Astrocyte of the cerebellum (primary cell): ENCODE measurements around the gene RIIAD1.

Experiments used
- DNase-seq: peaks from one replicate; pipeline ENCODE4 v3.0.0-alpha.2; 2011; ENCODE audit warnings: low read depth
- H3K4me3 ChIP-seq: 2 replicates; pipeline ENCODE4 v1.5.1; 2011; ENCODE audit warnings: mild to moderate bottlenecking, low read depth, low read length, moderate library complexity
- in situ Hi-C: cut with HindIII; loops from 2 replicates; pipeline ENCODE4 v1.10.0; 2017; ENCODE audit warnings: low sequenced_read_pairs
- TF ChIP-seq, protein P1 (sequence below): IDR thresholded peaks from 2 replicates; pipeline ENCODE4 v1.5.1; 2012; ENCODE audit warnings: low read length, low read depth, moderate library complexity, mild to moderate bottlenecking; ENCODE audit errors: missing control alignments

The RIIAD1 gene

DNA sequence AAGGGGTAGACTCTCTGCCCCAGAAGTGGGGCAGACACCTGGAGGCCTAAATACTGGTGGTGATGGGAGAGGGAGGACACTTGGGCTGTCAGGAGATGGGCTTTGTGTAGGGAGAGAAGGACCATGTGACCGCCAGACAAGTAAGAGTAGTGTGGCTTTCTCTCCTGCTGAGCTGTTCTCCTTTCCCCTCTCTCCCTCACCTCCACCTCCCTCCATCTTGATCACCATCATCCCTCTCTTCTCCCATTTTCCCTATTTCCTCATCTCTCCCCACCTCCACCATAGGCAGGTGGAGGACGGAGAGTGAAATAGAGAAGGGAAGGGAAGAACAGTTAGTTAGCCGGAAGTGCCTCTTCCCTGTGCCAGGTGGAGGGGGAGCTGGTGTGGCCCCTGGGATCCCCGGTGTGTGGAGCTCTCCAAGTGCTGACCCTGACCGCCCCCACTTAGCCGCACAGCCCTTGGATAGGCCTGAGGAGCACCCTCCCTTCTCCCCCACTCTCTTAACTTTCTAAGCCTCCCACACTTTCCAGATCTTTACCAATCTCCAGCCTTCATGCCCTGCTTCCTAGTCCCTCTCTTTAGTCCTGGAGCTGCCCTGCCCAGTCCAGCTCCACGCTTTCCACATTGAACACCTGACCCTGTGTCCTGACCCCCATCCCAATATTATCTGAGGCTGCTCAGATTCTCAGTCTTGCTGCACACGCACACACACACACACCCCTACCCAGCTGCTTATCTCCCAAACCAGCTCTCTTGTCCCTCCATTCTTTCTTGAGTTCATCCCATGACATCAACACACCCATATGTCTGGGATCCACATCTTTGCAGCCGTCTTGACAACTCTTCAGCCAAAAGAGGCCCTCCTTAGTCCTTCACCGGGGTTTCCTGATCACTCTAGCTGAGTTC lies 6.2 kb upstream of the RIIAD1 start:
- in situ Hi-C loops = no loop called here
- DNase-seq = no peak
- TF ChIP-seq, protein P1, sequence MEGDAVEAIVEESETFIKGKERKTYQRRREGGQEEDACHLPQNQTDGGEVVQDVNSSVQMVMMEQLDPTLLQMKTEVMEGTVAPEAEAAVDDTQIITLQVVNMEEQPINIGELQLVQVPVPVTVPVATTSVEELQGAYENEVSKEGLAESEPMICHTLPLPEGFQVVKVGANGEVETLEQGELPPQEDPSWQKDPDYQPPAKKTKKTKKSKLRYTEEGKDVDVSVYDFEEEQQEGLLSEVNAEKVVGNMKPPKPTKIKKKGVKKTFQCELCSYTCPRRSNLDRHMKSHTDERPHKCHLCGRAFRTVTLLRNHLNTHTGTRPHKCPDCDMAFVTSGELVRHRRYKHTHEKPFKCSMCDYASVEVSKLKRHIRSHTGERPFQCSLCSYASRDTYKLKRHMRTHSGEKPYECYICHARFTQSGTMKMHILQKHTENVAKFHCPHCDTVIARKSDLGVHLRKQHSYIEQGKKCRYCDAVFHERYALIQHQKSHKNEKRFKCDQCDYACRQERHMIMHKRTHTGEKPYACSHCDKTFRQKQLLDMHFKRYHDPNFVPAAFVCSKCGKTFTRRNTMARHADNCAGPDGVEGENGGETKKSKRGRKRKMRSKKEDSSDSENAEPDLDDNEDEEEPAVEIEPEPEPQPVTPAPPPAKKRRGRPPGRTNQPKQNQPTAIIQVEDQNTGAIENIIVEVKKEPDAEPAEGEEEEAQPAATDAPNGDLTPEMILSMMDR = no peak
- H3K4me3 ChIP-seq = no peak overlapping the region

DNA sequence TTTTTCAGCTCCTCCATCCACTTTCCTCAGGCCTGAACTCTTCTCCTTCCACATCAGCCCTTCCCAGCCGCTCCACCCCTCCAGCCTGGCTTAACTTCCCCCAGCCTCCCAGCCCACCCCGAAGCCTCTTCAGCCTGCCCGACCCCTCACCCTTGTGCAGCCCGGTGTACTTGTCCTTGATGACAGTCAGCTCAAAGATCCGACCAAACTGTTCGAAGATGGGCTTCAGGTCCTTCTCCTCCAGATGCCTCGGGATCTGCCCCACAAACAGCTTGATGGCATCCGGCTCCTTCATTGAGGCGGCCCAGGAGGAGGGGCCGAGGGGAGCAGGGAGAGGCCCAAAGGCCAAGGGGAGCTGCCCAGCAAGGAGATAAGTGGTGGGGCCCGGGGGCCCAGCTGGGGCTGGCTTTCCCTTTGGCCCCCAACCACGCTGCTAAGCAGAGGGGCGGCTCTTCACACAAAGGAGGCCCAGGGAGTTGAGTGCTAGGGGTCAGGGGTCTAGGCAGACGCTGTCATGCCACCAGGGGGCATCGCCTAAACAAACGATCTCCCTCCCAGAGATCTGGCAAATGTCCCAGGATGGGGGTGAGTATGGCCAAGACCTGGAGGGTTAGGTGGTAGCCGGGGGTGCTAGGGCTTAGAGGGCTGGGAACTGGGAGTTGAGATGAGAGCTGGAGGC lies 5.5 kb upstream of the RIIAD1 start:
- TF ChIP-seq, protein P1 = no peak
- DNase-seq = no peak
- no peak overlapping the region for H3K4me3 ChIP-seq
- in situ Hi-C loops = no loop called here

DNA sequence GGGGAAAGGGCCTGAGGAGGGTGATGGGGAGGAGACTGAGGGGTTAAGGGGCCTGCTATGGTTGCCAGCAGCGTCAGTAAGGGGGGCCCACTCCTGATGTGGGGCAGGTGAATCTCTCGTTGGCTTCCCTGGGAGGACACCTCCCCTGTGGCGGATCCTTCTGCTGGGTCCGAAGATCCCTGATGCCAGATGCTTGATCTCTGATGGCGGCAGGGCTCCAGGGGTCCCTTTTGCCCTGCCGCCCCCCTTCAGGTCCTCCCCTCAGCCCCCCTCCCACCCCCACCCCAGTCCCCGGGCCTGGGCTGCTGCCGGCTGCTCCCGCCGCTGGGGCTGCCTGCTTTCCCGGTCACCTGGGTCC lies 4.9 kb upstream of the RIIAD1 start:
- no peak for DNase-seq
- in situ Hi-C loops = no loop called here
- no peak overlapping the region for H3K4me3 ChIP-seq
- TF ChIP-seq, protein P1 = no peak

DNA sequence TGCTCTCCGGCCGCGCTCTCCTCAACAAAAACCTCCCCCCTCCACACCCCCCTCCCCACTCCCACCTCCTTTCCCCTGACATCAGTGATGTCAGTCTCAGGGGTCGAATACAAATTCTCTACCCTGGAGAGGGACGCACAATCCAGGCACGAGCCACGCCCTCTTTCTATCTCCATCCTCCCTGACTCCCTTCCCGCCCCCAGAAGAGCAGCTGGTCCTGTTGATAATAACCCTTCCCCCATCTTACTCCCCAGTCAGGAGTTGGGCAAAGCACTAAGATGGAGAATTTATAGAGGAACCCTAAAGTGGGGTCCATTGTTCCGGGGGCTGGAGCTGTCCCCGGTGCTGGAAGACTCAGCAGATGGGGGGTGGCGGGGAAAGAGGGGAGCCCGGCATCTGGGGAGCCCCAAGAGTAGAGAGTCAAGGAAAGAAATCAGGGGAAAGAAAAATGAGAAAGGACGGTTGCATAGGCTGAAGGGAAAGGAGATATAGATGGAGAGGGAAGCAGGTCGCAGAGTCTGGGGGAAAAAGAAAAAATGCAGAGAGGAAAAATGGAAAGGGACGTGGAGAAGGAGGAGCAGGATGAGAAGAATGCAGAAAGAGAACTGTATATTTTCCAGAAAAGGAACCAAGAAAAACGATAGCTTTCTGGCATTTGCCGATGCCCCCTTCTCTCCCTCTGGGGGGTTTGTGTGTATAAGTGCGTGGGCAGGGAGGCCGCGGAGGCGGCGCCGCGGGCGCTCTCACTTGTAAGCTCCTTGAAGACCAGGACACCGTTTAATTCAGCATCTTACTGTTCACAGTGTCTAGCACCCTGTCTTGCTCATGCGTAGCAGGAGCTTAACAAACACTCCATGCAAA lies 4.3 kb upstream of the RIIAD1 start, which contains the start of gene CELF3:
TSS of gene CELF3 (minus strand) at position 33 of the 861 bp plus-strand sequence. CDS start 783 bp downstream, outside the sequence.
- in situ Hi-C loops = no loop called here
- no peak for DNase-seq
- H3K4me3 ChIP-seq = no peak within 1 kb of the TSS
- TF ChIP-seq, protein P1 = no peak

DNA sequence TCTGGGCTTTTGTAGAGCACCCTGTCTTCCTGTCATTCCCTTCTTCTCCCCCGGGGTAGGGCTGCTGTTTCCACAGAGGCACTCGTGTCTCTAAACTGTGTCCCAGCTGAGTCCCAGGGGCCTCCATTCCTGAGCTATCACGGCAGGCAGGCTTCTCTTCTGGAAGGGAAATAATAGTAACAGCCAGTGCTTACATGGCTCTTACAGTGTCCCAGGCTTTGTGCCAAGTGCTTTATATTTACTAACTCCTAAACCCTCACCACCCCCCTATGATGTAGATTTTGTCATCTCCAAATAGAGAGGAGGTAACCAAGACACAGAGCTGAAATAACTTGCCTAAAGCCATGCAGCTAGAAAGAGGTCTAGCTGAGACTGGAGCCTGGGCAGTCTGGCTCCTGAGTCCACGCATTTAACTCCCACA lies 3.3 kb upstream of the RIIAD1 start:
- in situ Hi-C loops = no loop called here

More for the DNA sequence above, 3.3 kb upstream of the RIIAD1 start:
- DNase-seq = no peak
- TF ChIP-seq, protein P1 = no peak
- no peak overlapping the region for H3K4me3 ChIP-seq
